ENCODE results near the gene C14orf180. TPM values are rescaled to one million over a fixed set of nuclear protein-coding genes. Genes with fewer than 3 reads are reported as not detected.

Gene C14orf180
- total and polyA plus RNA-seq, 10 of the 15 experiments (the other 5 are each of a cell fraction or from before 2014, with no cell fraction given): not detected

DNA sequence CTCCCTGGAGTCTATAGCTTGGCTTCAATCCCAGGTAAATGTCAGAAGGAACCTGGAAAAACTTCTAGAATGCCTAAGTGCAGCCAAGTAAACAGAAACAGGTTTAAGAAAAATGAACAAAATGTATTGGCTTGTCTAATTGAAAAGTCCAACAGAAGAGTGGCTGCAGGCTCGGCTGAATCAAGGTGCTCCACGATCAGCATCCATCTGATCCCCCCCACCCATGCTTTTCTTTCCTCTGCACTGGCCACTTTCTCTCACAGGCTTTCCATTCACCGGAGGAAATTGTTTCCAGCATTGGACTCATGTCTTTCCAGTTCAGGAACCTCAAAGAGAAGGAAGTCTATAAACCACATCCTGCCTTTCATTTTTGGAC is 42.0 kb upstream of the C14orf180 start:
- POLR2A ChIA-PET: no interaction called here
- CTCF ChIA-PET: interaction anchor here (0.6 kb wide), 1 partner anchor 14 kb away, joined by 3 read pairs; no protein-coding TSS in a partner anchor
- Histone ChIP-seq H3K27me3 (replicated peaks in 1 of 2; ENCODE audit: control insufficient read depth in 2 of 2, insufficient read depth in 2 of 2, low read length in 1 of 2) (0 out of 4 replicates have a peak, but pooled peaks cover 2 to 4% of the 10 kb centered on the region in 2 experiments), H3K27ac (ENCODE audit: control insufficient read depth, insufficient read depth) (no peak overlapping the region), H3K9me3 (replicated peaks; ENCODE audit: control insufficient read depth, insufficient read depth, low read length) (no peaks in the 10 kb centered on the region), H3K4me1 (ENCODE audit: control insufficient read depth, insufficient read depth, low read length) (no peaks in the 10 kb centered on the region), H3K79me2 (ENCODE audit: control insufficient read depth, insufficient read depth, low read length) (no peaks in the 10 kb centered on the region), H3K36me3 (ENCODE audit: control insufficient read depth in 2 of 2, insufficient read depth in 2 of 2, low read length in 1 of 2) (no peaks in the 10 kb centered on the region), H3K4me2 (ENCODE audit: control insufficient read depth, insufficient read depth) (no peak overlapping the region), H3K4me3 (no peak overlapping the region), H2AFZ (ENCODE audit: control insufficient read depth, low read depth, low read length) (no peak overlapping the region), H4K20me1 (ENCODE audit: control insufficient read depth, insufficient read depth) (no peaks in the 10 kb centered on the region), H3K9ac (ENCODE audit: control insufficient read depth, insufficient read depth, low read length) (no peak overlapping the region)
- in situ Hi-C loops (cut with MboI): no loop called here
- WGBS (ENCODE audit: insufficient coverage, insufficient replicate concordance, low lambda C conversion rate, missing lambda C conversion rate): 6% methylated on average over 3 of the region's 3 CpGs
- DNase-seq (ENCODE audit: low read depth, low spot score) (no peak), FAIRE-seq (no peak), ATAC-seq (no peak)
- SMC1A ChIA-PET (ENCODE audit: uncharacterized antibody, unreplicated experiment): no interaction called here
- RAD21 ChIA-PET (ENCODE audit: unreplicated experiment): no interaction called here
- intact Hi-C loops (cut with micrococcal nuclease; ENCODE audit: unreplicated experiment): no loop called here
- no TSS peak for BruUV-seq (replicated peaks)
- no peak for TF ChIP-seq MXI1 (IDR thresholded peaks at IDR 0.05; ENCODE audit: low read depth, low read length)
- no peak for TF ChIP-seq PRDM15 (CRISPR knock-in tag; IDR thresholded peaks at IDR 0.05)
- TF ChIP-seq MYC (IDR thresholded peaks at IDR 0.05; ENCODE audit: insufficient read depth, insufficient read length, insufficient replicate concordance, low read length, severe bottlenecking): no peak
- no peak for TF ChIP-seq IKZF1 (conservative IDR thresholded peaks at IDR 0.05)
- no peak for TF ChIP-seq ZNF217 (IDR thresholded peaks at IDR 0.05)
- TF ChIP-seq CTCF (IDR thresholded peaks at IDR 0.05 in 2 of 3, conservative IDR thresholded peaks at IDR 0.05 in 1 of 3; ENCODE audit: control insufficient read depth in 2 of 3, extremely low read depth in 1 of 3, insufficient read depth in 1 of 3, low read depth in 3 of 3, low read length in 3 of 3): no peak
- no peak for TF ChIP-seq STAT1 (conservative IDR thresholded peaks at IDR 0.05)
- no peak for TF ChIP-seq MYB (IDR thresholded peaks at IDR 0.05; ENCODE audit: borderline replicate concordance, low read depth, low read length)
- no peak for TF ChIP-seq SMC3 (IDR thresholded peaks at IDR 0.05; ENCODE audit: borderline replicate concordance, low read length)
- TF ChIP-seq, protein P1, sequence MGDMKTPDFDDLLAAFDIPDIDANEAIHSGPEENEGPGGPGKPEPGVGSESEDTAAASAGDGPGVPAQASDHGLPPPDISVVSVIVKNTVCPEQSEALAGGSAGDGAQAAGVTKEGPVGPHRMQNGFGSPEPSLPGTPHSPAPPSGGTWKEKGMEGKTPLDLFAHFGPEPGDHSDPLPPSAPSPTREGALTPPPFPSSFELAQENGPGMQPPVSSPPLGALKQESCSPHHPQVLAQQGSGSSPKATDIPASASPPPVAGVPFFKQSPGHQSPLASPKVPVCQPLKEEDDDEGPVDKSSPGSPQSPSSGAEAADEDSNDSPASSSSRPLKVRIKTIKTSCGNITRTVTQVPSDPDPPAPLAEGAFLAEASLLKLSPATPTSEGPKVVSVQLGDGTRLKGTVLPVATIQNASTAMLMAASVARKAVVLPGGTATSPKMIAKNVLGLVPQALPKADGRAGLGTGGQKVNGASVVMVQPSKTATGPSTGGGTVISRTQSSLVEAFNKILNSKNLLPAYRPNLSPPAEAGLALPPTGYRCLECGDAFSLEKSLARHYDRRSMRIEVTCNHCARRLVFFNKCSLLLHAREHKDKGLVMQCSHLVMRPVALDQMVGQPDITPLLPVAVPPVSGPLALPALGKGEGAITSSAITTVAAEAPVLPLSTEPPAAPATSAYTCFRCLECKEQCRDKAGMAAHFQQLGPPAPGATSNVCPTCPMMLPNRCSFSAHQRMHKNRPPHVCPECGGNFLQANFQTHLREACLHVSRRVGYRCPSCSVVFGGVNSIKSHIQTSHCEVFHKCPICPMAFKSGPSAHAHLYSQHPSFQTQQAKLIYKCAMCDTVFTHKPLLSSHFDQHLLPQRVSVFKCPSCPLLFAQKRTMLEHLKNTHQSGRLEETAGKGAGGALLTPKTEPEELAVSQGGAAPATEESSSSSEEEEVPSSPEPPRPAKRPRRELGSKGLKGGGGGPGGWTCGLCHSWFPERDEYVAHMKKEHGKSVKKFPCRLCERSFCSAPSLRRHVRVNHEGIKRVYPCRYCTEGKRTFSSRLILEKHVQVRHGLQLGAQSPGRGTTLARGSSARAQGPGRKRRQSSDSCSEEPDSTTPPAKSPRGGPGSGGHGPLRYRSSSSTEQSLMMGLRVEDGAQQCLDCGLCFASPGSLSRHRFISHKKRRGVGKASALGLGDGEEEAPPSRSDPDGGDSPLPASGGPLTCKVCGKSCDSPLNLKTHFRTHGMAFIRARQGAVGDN (IDR thresholded peaks at IDR 0.05): no peak
- no peak for TF ChIP-seq RCOR1 (conservative IDR thresholded peaks at IDR 0.05; ENCODE audit: low read depth, low read length)
- no peak for TF ChIP-seq MTA3 (IDR thresholded peaks at IDR 0.05; ENCODE audit: borderline replicate concordance, low read length)
- no peak for TF ChIP-seq SUZ12 (IDR thresholded peaks at IDR 0.05; ENCODE audit: unreplicated experiment)
- no peak for TF ChIP-seq RB1 (IDR thresholded peaks at IDR 0.05; ENCODE audit: borderline replicate concordance)

Measured in GM12878 (cell line).